Stimulated activated CD8-positive, alpha-beta memory T cell treated with anti-CD3 and anti-CD28 coated beads, Interleukin-4, amount 100 ng/mL, for 48 hours (primary cell): Measurements from ENCODE around the gene MOB3C.
A peak's percentile ranks its signal among the peaks of the same experiment; 100 is the strongest.
"Not testable (repeated sequence)": the region's sequence is repeated elsewhere in the genome, so short reads cannot be mapped to it uniquely, and the experiment has no call there.

Experiments
- DNase-seq: peaks from one replicate; pipeline ENCODE4 v3.0.0-alpha.2; 2020

Gene MOB3C

GRCh38 chr1:46616277-46617107 lies at the start of gene MOB3C:
Gene MOB3C (minus strand): TSS chr1:46616811. CDS start chr1:46613321, 3,490 bp downstream.
- peak; percentile 79 for DNase-seq

- no peak for DNase-seq
These were observed 49.4 kb upstream of the MOB3C start for GRCh38 chr1:46665983-46666382.

DNA sequence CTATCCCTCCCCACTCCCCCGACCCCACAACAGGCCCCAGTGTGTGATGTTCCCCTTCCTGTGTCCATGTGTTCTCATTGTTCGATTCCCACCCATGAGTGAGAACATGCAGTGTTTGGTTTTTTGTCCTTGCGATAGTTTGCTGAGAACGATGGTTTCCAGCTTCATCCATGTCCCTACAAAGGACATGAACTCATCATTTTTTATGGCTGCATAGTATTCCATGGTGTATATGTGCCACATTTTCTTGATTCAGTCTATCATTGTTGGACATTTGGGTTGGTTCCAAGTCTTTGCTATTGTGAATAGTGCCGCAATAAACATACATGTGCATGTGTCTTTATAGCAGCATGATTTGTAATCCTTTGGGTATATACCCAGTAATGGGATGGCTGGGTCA lies 46.3 kb upstream of the MOB3C start:
- DNase-seq, result not testable (repeated sequence)

- not testable (repeated sequence) for DNase-seq
These were observed 43.5 kb upstream of the MOB3C start for GRCh38 chr1:46660116-46660515.

- DNase-seq, result no peak
These were observed 42.8 kb upstream of the MOB3C start for GRCh38 chr1:46659307-46659870.

DNA sequence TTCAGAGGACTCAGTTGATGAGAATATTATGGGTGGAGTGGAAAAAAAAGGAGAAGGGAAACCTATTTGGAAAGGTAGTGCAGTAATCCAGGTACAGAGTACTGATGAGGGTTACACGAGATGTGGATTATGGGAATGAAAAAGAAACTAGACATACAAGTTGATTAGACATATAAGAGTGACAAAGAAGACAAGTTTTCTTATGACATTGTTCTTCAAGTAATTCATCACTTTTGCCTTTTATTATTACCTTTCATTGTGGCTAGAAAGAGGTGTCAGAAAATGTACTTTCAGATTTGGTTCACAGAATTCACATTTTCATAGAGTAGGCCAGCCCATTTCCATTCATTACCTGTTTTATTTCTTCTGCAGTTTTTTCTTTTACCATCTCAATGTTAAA lies 41.2 kb upstream of the MOB3C start:
- no peak for DNase-seq

- DNase-seq, result no peak
These were observed 40.0 kb upstream of the MOB3C start for GRCh38 chr1:46656643-46657042.

DNA sequence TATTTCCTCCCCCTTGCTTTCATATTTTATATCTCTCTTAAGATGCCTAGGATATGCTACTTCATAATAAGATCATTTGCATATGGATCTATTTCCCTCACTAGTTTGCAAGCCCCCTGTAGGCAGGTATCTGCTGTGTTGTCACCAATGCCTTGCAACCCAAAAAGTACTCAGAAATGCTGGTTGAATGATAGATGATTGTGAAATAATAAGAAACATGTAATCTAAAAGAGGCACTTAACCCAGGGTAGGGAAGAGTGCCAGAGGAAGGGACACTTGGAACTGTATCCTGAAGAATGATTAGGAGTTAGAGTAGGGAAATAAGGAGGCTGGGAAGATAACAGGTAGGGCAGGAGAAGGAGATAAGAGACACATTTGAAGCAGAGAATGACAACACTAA lies 39.2 kb upstream of the MOB3C start:
- DNase-seq, result no peak

GRCh38 chr1:46654698-46655097 lies 38.1 kb upstream of the MOB3C start:
- DNase-seq, result not testable (repeated sequence)

GRCh38 chr1:46654012-46654411 lies 37.4 kb upstream of the MOB3C start:
- no peak for DNase-seq

DNA sequence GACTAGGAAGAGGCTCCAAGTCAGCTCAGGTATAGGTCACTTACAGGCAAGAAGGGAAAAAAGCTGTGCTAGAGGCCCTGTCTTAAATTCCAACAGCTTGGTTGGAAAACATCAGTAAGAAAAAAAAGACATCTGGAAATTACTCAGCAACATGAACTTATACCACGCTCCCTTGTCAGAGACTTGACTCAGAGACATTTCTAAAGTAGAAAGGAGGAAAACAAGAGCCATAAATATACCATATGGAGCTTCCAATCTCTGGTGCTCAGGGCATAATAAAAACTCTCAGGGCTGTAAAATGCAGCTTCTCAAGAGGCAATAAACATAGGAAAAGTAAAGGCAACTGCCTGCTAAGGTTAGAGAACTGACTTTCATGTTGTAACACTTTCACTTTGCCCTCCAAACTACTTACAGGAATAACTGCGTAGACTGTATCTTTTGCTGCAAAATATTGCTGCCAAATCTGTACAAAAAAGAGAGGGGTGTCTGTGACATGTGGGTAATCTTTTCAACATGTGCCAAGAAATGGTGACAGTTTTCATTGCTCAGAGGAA lies 36.9 kb upstream of the MOB3C start:
- DNase-seq, result no peak

- DNase-seq, result no peak
These were observed 35.9 kb upstream of the MOB3C start for GRCh38 chr1:46652321-46653100.

GRCh38 chr1:46651152-46651551 lies 34.5 kb upstream of the MOB3C start:
- not testable (repeated sequence) for DNase-seq

GRCh38 chr1:46650491-46650890 lies 33.9 kb upstream of the MOB3C start:
- DNase-seq, result no peak

DNA sequence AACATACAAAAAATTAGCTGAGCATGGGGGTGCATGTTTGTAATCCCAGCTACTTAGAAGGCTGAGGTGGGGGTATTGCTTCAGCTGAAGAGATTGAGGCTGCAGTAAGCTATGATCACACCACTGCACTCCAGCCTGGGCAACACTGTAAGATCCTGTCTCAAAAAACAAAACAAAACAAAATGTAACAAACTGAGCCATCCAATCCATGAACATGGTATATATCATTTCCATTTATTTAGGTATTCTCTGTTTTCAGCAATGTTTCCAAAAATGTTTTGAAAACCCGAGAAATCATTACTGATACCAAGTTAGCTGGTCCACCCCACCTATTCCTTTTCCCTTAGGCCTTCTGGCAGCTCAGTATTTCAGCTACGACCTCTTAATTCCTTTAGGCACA lies 33.2 kb upstream of the MOB3C start:
- DNase-seq, result no peak

GRCh38 chr1:46647611-46648010 lies 31.0 kb upstream of the MOB3C start:
- DNase-seq, result no peak

GRCh38 chr1:46646844-46647243 lies 30.2 kb upstream of the MOB3C start:
- DNase-seq, result no peak

GRCh38 chr1:46646331-46646730 lies 29.7 kb upstream of the MOB3C start:
- no peak for DNase-seq

GRCh38 chr1:46645815-46646214 lies 29.2 kb upstream of the MOB3C start:
- DNase-seq, result no peak

DNA sequence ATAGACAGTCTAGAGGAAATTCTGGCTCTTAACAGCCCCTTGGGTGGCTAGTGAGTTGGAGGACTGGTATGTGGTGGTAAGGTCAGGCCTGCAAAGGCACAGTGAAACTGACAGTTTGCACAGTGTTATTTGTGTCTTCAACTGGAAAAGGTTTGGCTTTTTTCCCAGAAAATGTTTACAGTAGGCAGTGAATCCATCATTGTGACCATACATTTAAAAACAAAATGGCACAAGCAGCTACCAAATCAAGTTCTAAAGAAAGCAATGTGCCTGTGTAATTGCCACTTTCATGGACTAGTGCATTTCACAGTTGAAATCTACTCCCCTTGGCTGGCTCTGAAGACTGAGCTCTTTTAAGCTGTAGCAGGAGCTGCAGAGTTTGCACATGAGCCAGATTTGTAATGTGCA lies 26.8 kb upstream of the MOB3C start:
- no peak for DNase-seq

DNA sequence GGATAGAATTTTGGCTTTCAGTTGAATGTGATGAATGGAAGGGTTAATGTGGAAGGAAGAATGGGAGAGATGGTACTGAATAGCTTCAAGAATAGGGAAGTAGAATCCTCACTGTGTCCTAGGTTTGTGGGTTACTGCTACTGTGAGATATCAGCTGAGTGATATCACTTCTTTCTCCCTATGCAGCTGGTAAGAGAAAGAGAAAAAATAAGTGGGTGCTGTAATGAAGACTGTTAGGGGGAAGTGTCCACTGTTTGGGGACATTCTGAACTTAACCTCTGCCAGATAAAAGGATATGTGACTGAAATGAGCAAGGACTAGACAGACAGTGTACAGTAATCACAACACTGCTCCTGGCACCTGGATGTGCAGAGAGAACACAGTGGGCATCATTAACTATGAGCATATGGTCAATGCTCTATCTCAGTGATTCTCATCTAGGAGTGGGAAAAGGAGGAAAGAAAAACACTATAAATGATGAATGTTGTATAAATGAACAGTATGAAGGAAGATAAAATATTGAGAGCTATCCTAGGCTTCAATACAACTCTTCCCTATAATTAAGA lies 25.6 kb upstream of the MOB3C start:
- DNase-seq, result no peak

- DNase-seq, result no peak
These were observed 22.9 kb upstream of the MOB3C start for GRCh38 chr1:46639547-46639946.

- no peak for DNase-seq
These were observed 22.3 kb upstream of the MOB3C start for GRCh38 chr1:46638921-46639320.
